Medulla oblongata (tissue), 1 donor: ENCODE results near the gene DDX1.
"Not testable (repeated sequence)": the region's sequence is repeated elsewhere in the genome, so short reads cannot be mapped to it uniquely, and the experiment has no call there.

Experiments used
- DNase-seq: peaks from one replicate; pipeline ENCODE4 v3.0.0-alpha.2; 2015; ENCODE audit errors: extremely low spot score

Gene DDX1

GRCh38 chr2:15675456-15676195 lies 84.0 kb downstream of the DDX1 start:
- no peak for DNase-seq

DNA sequence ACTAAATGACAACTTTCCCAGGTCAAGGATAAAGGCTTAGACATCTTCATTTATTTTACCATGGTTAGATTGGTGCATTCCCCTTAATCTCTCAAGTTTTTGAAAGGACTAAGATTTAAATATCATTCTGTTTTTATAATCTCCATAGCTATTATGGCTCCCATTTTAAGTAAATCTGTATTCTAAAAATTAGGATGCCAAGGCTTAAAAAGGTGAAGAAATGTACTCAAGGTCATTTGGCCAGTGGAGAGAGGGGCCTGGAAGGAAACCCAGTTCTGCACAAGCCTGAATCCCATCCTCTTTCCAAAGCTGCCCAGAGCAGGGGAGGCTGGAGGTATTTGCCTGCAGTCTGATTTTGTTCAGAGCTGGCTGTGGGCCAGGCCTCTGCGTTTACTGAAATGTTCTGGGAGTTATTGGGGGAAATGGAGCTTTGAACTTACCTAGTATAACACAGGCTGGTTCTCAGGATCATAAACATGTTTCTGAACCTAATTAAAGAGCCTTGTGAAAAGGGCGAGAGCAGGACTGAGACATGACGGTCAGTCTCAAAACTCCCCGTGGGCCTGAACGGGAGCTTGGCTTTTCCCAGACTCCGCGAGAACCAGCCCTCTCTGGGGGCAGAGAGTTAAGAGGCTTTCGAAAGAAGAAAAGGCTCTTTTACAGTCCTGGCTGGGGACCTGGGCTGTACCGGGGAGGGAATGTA lies 85.6 kb downstream of the DDX1 start:
- DNase-seq: peak; percentile 12

DNA sequence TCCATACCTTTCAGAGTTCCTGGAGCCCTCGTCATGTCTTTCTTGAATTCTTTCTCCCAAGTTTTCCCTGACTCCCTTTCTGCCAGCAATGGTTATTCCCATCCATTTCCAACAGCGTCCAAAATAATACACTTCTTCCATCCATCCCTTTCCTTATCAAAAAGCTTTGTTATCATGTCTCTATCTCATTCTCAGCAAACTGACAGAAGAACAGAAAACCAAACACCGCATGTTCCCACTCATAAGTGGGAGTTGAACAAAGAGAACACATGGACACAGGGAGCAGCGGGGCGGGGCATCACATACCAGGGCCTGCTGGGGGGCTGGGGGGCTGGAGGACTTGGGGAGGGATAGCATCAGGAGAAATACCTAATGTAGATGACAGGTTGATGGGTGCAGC lies 86.7 kb downstream of the DDX1 start:
- DNase-seq: no peak

GRCh38 chr2:15678909-15679308 lies 87.2 kb downstream of the DDX1 start:
- no peak for DNase-seq

DNA sequence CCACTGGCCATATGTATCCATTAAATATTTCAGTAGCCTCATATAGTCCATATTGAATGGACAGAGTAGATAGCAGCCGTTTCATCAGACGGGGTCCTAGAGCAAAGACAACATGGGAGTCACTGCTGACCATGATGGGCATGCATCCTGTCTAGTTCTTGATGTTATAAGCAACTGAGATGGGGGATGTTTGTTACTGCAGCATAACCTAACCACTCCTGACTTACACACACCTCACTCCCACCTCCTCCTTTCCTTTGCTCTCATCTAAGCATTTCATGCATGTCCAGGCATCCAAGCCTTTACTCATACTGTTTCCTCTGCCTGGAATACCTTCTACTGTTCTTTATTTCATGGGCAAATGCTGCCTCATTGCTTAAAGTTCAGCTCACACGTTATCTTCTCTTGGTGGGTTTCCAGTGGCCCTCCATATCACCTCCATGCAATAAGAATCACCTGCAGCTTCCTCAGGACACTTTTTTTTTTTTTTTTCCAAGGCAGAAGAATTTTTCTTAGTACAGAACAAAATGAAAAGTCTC lies 87.8 kb downstream of the DDX1 start:
- DNase-seq: no peak

- not testable (repeated sequence) for DNase-seq
Measured at GRCh38 chr2:15680132-15680531, 88.5 kb downstream of the DDX1 start.
